Fibroblast of lung (primary cell): Measurements from ENCODE around the gene SH2D4B. TPM values are rescaled to one million over a fixed set of nuclear protein-coding genes. Genes with fewer than 3 reads are reported as not detected.

Experiments used
- DNase-seq, 2 donors: peaks; one replicate each; pipeline versions ENCODE4 v3.0.0 to v3.0.0-alpha.2; 2010; ENCODE audit warnings: low read depth in 2 of 2
- H2AFZ ChIP-seq: 2 replicates; pipeline ENCODE4 v1.5.1; 2012; ENCODE audit warnings: low read length, control low read depth, inconsistent platforms
- H3K27ac ChIP-seq: 2 replicates; pipeline ENCODE4 v1.5.1; 2011; ENCODE audit warnings: low read length, control low read depth; ENCODE audit not compliant: insufficient read depth
- H3K27me3 ChIP-seq: 2 replicates; pipeline ENCODE4 v1.5.1; 2011; ENCODE audit warnings: mild to moderate bottlenecking, low read length; ENCODE audit not compliant: control insufficient read depth, insufficient read depth
- H3K36me3 ChIP-seq: 2 replicates; pipeline ENCODE4 v1.5.1; 2011; ENCODE audit warnings: low read length; ENCODE audit not compliant: control insufficient read depth, insufficient read depth
- H3K4me1 ChIP-seq: 2 replicates; pipeline ENCODE4 v1.5.1; 2011; ENCODE audit warnings: low read length; ENCODE audit not compliant: control insufficient read depth, insufficient read depth; ENCODE audit errors: extremely low read depth
- H3K4me2 ChIP-seq: 2 replicates; pipeline ENCODE4 v1.5.1; 2011; ENCODE audit warnings: low read length, control low read depth; ENCODE audit not compliant: insufficient read depth; ENCODE audit errors: extremely low read depth
- H3K4me3 ChIP-seq, 4 experiments: fragments of 200-600 bp in 1 of 4; sonication (generic) in 1 of 4; replicated peaks in 1 of 4; 2 replicates each; pipeline ENCODE4 v1.5.1; 2011 to 2016; ENCODE audit warnings: low read length in 4 of 4, low read depth in 3 of 4, mild to moderate bottlenecking in 3 of 4, control low read depth in 2 of 4, inconsistent platforms in 1 of 4, mixed read lengths in 1 of 4; ENCODE audit not compliant: insufficient read depth in 1 of 4; ENCODE audit errors: control extremely low read depth in 1 of 4
- H3K79me2 ChIP-seq: 2 replicates; pipeline ENCODE4 v1.5.1; 2012; ENCODE audit warnings: mild to moderate bottlenecking, low read length, inconsistent platforms; ENCODE audit not compliant: control insufficient read depth, insufficient read depth
- H3K9ac ChIP-seq: 2 replicates; pipeline ENCODE4 v1.5.1; 2011; ENCODE audit warnings: mild to moderate bottlenecking, low read length, control low read depth; ENCODE audit not compliant: insufficient read depth
- H3K9me3 ChIP-seq: 2 replicates; pipeline ENCODE4 v1.5.1; 2012; ENCODE audit warnings: low read depth, low read length; ENCODE audit not compliant: control insufficient read depth, insufficient read depth
- H4K20me1 ChIP-seq: 2 replicates; pipeline ENCODE4 v1.5.1; 2011; ENCODE audit warnings: low read length; ENCODE audit not compliant: control insufficient read depth, insufficient read depth; ENCODE audit errors: extremely low read depth
- CTCF ChIP-seq, 2 donors: IDR thresholded peaks in 1 of 2; conservative IDR thresholded peaks in 1 of 2; 1 replicate in 1 of 2; 2 replicates in 1 of 2; pipeline ENCODE4 v1.5.1; 2011 to 2012; ENCODE audit warnings: low read length in 2 of 2, control low read depth in 1 of 2, inconsistent platforms in 1 of 2, low read depth in 1 of 2, mild to moderate bottlenecking in 1 of 2
- EZH2 ChIP-seq: IDR thresholded peaks from 2 replicates; pipeline ENCODE4 v1.5.1; 2012; ENCODE audit warnings: low read length, control low read depth, mild to moderate bottlenecking; ENCODE audit errors: missing control alignments
- polyA plus RNA-seq, 2 donors: library from polyadenylated mRNA; depleted of rRNA in 1 of 2; stranded (reverse) in 1 of 2; unstranded in 1 of 2; fragments of >200 nt; gene quantifications; 2 replicates each; pipeline ENCODE4 v1.2.1, GENCODE V29; 2011 to 2012; ENCODE audit warnings: missing spikeins in 1 of 2
- total RNA-seq: library from RNA; depleted of rRNA; stranded (reverse); fragments of >200 nt; gene quantifications from 2 replicates; pipeline ENCODE4 v1.2.1, GENCODE V29; 2014

The SH2D4B gene
- total and polyA plus RNA-seq, 2 donors (not counting 1 experiment from before 2014, with no cell fraction given): not detected

GRCh38 chr10:80590585-80591125, 53.0 kb downstream of the SH2D4B start:
- no peak for DNase-seq
- Histone ChIP-seq H3K27me3 (no peaks in the 10 kb centered on the region), H3K9me3 (no peaks in the 10 kb centered on the region), H3K4me2 (no peak overlapping the region), H3K79me2 (no peaks in the 10 kb centered on the region), H3K4me3 (no peak overlapping the region), H4K20me1 (no peaks in the 10 kb centered on the region), H3K9ac (no peak overlapping the region), H3K27ac (no peak overlapping the region), H2AFZ (no peak overlapping the region), H3K36me3 (no peaks in the 10 kb centered on the region), H3K4me1 (no peaks in the 10 kb centered on the region)
- no peak for TF ChIP-seq CTCF (conservative IDR thresholded peaks at IDR 0.05 in 1 of 2, IDR thresholded peaks at IDR 0.05 in 1 of 2; ENCODE audit: low read depth in 1 of 2, low read length in 2 of 2)
- no peak for TF ChIP-seq EZH2

- Histone ChIP-seq H3K27me3 (no peaks in the 10 kb centered on the region), H3K36me3 (no peaks in the 10 kb centered on the region), H3K27ac (no peak overlapping the region), H3K4me3 (no peak overlapping the region), H4K20me1 (no peaks in the 10 kb centered on the region), H3K79me2 (no peaks in the 10 kb centered on the region), H3K4me2 (no peak overlapping the region), H3K4me1 (no peaks in the 10 kb centered on the region), H2AFZ (no peak overlapping the region), H3K9ac (no peak overlapping the region), H3K9me3 (no peaks in the 10 kb centered on the region)
- peak; percentile 59 to 87 for TF ChIP-seq CTCF (conservative IDR thresholded peaks at IDR 0.05 in 1 of 2, IDR thresholded peaks at IDR 0.05 in 1 of 2; ENCODE audit: low read depth in 1 of 2, low read length in 2 of 2)
- no peak for TF ChIP-seq EZH2
- DNase-seq: peak; percentile 29 to 37
Observed at GRCh38 chr10:80596391-80597257, 58.9 kb downstream of the SH2D4B start.

- Histone ChIP-seq H3K36me3 (no peaks in the 10 kb centered on the region), H3K9me3 (no peaks in the 10 kb centered on the region), H3K4me1 (no peaks in the 10 kb centered on the region), H2AFZ (no peak overlapping the region), H3K27ac (no peak overlapping the region), H4K20me1 (no peaks in the 10 kb centered on the region), H3K27me3 (no peaks in the 10 kb centered on the region), H3K79me2 (no peaks in the 10 kb centered on the region), H3K4me3 (no peak overlapping the region), H3K4me2 (no peak overlapping the region), H3K9ac (no peak overlapping the region)
- DNase-seq: no peak
- TF ChIP-seq EZH2 (no peak), CTCF (conservative IDR thresholded peaks at IDR 0.05 in 1 of 2, IDR thresholded peaks at IDR 0.05 in 1 of 2; ENCODE audit: low read depth in 1 of 2, low read length in 2 of 2) (no peak)
Observed at GRCh38 chr10:80598084-80598798, 60.5 kb downstream of the SH2D4B start.
